ENCODE data around the gene UBE3B. TPM values are rescaled to one million over a fixed set of nuclear protein-coding genes. Genes with fewer than 3 reads are reported as not detected.

UBE3B gene
- total RNA-seq, 4 donors from 2014 or later = 42.4 to 59.2 (median 49.1) TPM

DNA sequence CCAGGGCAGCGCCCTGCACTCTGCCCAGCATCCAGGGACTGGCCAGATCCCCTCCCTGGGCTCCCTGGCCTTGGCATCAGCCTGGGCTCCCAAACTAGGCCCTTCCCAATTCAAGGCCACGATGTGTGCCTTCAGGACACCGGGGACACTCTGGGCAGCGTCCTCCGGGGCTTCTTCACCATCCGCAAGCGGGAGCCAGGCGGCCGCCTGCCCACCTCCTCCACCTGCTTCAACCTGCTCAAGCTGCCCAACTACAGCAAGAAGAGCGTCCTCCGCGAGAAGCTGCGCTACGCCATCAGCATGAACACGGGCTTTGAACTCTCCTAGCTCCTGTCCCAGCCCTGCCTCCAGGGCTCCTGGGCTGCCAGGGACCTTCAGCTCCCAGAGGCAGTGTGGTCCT lies 57.0 kb downstream of the UBE3B start:
- no peak for DNase-seq (ENCODE audit: extremely low spot score)
- Histone ChIP-seq H3K36me3 (peaks cover 59 to 96% (median 74%) of the 10 kb centered on the region in 4 donors), H3K9me3 (no peaks in the 10 kb centered on the region), H3K4me3 (no peak overlapping the region), H3K27ac (replicated peaks in 1 of 4) (no peak overlapping the region), H3K4me1 (no peaks in the 10 kb centered on the region), H3K27me3 (no peaks in the 10 kb centered on the region)
- 97% methylated on average over 14 of the region's 15 CpGs for WGBS
- TF ChIP-seq POLR2AphosphoS5 (IDR thresholded peaks at IDR 0.05) (no peak), POLR2A (IDR thresholded peaks at IDR 0.05; ENCODE audit: low read depth) (no peak), EP300 (IDR thresholded peaks at IDR 0.05) (no peak)
- TF ChIP-seq, protein P1, sequence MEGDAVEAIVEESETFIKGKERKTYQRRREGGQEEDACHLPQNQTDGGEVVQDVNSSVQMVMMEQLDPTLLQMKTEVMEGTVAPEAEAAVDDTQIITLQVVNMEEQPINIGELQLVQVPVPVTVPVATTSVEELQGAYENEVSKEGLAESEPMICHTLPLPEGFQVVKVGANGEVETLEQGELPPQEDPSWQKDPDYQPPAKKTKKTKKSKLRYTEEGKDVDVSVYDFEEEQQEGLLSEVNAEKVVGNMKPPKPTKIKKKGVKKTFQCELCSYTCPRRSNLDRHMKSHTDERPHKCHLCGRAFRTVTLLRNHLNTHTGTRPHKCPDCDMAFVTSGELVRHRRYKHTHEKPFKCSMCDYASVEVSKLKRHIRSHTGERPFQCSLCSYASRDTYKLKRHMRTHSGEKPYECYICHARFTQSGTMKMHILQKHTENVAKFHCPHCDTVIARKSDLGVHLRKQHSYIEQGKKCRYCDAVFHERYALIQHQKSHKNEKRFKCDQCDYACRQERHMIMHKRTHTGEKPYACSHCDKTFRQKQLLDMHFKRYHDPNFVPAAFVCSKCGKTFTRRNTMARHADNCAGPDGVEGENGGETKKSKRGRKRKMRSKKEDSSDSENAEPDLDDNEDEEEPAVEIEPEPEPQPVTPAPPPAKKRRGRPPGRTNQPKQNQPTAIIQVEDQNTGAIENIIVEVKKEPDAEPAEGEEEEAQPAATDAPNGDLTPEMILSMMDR (IDR thresholded peaks at IDR 0.05) = no peak
- intact Hi-C loops (cut with DNase I) = no loop called here

DNA sequence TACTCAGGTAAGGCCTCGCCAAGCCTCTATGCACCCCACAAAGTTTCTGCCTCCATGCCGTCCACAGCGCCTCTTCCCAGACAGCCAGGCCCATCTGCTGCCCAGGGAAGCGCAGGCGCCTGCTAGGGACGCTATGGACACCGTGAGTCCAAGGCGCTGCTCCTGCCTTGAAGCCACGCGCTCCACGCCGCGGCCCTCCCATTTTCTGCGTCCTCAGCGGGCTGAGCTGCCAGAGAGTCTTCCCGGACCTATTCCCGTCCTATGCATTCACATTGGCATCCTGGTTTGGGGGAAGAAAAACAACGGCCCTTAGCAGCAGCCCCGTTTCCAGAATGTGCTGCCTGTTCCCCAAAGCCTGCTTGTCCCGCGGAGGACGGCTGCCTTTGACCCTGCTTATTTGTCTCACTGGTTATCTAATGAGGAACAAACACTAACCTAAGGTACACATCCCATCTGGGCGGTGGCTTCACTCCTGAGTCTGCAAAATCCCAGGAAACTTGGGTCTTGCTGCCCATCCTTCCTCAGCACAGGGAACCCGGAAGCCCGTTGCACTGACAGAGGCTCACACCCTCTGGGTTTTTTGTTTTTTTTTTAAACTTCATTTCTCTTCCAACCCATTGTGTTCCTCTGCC lies 57.9 kb downstream of the UBE3B start:
- no peak overlapping the region for H3K4me3 ChIP-seq
- no peak for DNase-seq (ENCODE audit: extremely low spot score)
- TF ChIP-seq POLR2AphosphoS5 (IDR thresholded peaks at IDR 0.05) (no peak), POLR2A (IDR thresholded peaks at IDR 0.05; ENCODE audit: low read depth) (no peak), EP300 (IDR thresholded peaks at IDR 0.05) (no peak)
- TF ChIP-seq, protein P1 (IDR thresholded peaks at IDR 0.05) = no peak
- H3K27ac ChIP-seq (replicated peaks in 1 of 4) = no peak overlapping the region
- 89% methylated on average over 25 of the region's 25 CpGs for WGBS
- intact Hi-C loops (cut with DNase I) = no loop called here
- peaks cover 50 to 96% (median 65%) of the 10 kb centered on the region in 4 donors for H3K36me3 ChIP-seq
- H3K27me3 ChIP-seq = no peaks in the 10 kb centered on the region
- no peaks in the 10 kb centered on the region for H3K9me3 ChIP-seq
- H3K4me1 ChIP-seq = no peaks in the 10 kb centered on the region

DNA sequence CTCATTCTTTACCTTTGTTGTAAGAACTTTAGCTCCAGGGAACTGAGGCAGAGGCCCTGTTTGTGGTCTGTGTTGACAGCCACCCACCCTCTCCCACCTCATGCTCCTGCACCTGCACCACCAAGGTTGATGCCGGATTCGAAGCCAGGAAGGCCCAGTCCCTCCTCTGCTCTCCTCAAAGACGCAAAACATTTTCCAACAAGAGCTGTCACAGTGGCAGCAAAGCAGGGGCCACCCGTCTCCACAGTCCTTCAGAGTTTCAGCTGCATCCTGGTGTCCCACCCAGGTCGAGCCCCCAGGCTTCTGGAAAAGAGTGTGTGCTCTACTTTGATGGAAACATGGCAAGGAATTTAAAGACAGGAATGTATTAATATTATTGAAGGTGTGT lies 58.4 kb downstream of the UBE3B start:
- 84% methylated on average over 5 of the region's 5 CpGs for WGBS
- Histone ChIP-seq H3K9me3 (no peaks in the 10 kb centered on the region), H3K4me1 (no peaks in the 10 kb centered on the region), H3K27ac (replicated peaks in 1 of 4) (no peak overlapping the region), H3K4me3 (no peak overlapping the region), H3K36me3 (peaks cover 45 to 93% (median 60%) of the 10 kb centered on the region in 4 donors), H3K27me3 (no peaks in the 10 kb centered on the region)
- no peak for TF ChIP-seq POLR2AphosphoS5 (IDR thresholded peaks at IDR 0.05)
- TF ChIP-seq EP300 (IDR thresholded peaks at IDR 0.05) = no peak
- TF ChIP-seq POLR2A (IDR thresholded peaks at IDR 0.05; ENCODE audit: low read depth) = no peak
- TF ChIP-seq, protein P1 (IDR thresholded peaks at IDR 0.05) = no peak
- DNase-seq (ENCODE audit: extremely low spot score) = no peak
- intact Hi-C loops (cut with DNase I) = no loop called here

DNA sequence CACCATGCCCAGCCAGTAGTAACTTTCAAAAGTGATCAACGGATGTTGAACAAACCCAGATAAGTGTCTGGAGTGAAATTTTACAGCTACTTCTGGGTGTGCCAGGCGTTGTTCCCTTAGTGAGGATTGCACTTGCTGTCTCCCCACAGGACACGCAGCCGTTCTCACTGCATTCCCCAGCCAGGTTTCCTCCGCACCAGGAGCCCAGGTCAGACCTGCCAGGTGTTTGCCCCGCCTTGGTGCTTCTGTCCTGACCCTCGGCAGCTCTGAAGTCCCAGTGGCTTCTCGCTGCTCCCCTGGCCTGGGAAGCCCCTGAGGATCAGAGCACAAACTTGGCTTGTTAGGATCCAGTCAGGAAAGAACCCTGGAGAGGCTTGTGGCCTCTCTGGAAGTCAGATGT lies 59.7 kb downstream of the UBE3B start:
- Histone ChIP-seq H3K4me1 (no peaks in the 10 kb centered on the region), H3K9me3 (no peaks in the 10 kb centered on the region), H3K36me3 (peaks cover 37 to 80% (median 47%) of the 10 kb centered on the region in 4 donors), H3K27me3 (no peaks in the 10 kb centered on the region), H3K4me3 (no peak overlapping the region), H3K27ac (replicated peaks in 1 of 4) (no peak overlapping the region)
- intact Hi-C loops (cut with DNase I) = no loop called here
- 86% methylated on average over 8 of the region's 8 CpGs for WGBS
- TF ChIP-seq, protein P1 (IDR thresholded peaks at IDR 0.05) = no peak
- TF ChIP-seq POLR2AphosphoS5 (IDR thresholded peaks at IDR 0.05) (no peak), EP300 (IDR thresholded peaks at IDR 0.05) (no peak)
- no peak for DNase-seq (ENCODE audit: extremely low spot score)
